GM21723 (cell line): ENCODE data around the gene ERICH6.

Source experiments
- ATAC-seq: cut with Tn5 transposase; IDR thresholded peaks from one replicate; pipeline ENCODE4 v1.9.1; 2021; ENCODE audit warnings: mild to moderate bottlenecking, moderate library complexity; ENCODE audit not compliant: unreplicated experiment

Gene ERICH6

GRCh38 chr3:150703756-150704344 is at the start of gene ERICH6:
ERICH6 (minus strand) TSS chr3:150703920; CDS start chr3:150703898, 22 bp downstream.
- ATAC-seq = peak; percentile 99

GRCh38 chr3:150751781-150752263 is 48.1 kb upstream of the ERICH6 start:
- no peak for ATAC-seq

DNA sequence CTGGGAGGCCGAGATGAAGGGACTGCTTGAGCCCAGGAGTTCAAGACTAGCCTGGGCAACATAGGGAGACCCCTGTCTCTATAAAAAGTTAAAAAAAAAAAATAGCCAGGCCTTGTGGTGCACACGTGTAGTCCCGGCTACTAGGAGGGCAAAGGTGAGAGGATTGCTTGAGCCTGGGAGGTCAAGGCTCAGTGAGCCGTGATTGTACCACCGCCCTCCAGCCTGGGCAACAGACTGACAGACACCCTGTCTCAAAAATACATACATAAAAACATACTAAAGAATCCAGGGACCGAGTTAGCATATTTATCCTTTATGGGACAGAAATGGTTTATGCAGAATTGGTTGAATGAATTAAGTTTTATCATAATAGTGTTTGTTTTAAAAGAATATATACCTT is 45.5 kb upstream of the ERICH6 start:
- no peak for ATAC-seq

DNA sequence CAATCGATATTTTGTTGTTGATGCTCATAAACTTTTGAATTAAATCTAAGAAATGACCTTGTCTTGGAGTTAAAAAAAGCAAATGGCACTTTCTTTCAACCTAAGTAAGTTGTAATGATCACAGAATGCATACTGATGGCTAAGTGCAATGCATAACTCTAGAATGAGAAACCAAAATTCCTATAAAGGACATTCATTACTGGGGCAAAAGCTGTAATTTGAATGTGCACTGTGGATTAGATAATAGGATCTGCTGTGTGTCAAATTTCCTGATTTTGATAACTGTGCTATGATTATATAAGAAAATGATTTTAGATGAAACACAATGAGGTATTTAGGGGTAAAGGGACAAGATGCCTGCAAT is 44.9 kb upstream of the ERICH6 start:
- ATAC-seq = no peak

DNA sequence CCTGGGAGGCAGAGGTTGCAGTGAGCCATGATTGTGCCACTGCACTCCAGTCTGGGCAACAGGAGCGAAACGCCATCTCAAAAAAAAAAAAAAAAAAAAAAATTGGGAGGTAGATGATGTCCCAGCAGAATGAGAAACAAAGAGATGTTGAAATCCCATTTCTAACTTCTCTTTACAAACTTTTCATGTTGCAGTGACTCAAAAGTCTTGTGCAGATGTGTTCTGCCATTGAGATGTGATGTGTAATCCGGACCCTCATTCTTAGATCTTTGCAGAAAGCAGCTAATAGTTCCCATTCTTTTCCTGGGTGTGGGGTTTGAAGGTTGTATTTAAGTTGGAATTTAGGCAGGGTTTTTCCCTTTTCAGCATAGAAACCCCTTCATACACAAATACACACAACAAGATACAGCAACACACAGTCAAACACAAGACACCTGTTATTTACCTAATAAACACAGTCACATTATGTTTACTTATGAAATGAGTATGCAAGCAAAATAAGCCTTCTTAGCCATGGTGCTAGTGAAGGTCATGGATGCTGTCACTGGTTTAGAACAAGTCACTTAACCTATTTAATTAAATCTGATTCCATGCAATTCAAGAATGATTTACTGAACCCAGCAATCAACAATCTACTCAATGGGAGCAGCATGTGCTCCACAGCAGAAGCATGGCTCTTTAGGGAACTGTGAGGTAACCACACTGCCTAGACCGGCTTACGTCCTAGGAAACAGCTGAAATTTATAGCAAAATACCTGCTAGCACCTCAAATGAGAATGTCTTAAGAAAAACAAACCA is 44.4 kb upstream of the ERICH6 start:
- no peak for ATAC-seq

GRCh38 chr3:150746791-150747590 is 43.3 kb upstream of the ERICH6 start:
- no peak for ATAC-seq

DNA sequence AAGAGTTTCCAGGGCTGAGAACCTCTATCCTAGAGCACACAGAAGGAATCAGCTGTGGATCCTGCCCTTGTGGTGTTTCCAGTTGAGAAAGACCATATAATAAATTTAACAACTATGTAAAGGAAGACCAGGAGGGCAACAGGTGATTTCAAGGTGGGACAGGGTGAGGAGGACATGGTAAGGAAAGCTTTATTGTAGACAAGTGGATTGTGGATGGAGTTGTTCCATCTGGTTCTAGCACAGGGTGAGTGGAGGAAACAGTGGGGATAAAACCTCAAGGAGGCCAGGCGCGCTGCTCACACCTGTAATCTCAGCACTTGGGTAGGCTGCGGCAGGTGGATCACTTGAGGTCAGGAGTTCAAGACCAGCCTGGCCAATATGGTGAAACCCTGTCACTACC is 42.1 kb upstream of the ERICH6 start:
- no peak for ATAC-seq

- ATAC-seq = no peak
Measured at GRCh38 chr3:150744919-150745211, 41.1 kb upstream of the ERICH6 start.

- ATAC-seq = no peak
Measured at GRCh38 chr3:150744041-150744918, 40.6 kb upstream of the ERICH6 start.

DNA sequence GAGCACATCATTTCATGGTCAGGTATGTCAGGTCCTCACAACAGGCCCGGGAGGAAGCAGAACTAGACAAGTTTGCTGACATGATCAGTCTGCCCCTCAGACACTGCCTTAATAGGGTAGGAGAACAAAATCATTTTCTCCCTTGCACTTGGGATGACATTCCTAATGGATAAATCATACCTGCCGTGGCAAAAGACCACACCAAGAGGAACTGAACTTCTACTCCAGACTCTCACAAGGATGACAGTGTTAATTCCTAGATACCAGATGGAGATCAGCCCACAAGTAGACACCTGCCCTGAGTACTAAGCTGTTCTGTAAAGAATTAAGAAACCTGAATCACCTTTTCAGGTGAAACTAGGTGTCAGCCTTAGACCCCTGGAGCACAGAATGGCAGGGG is 39.8 kb upstream of the ERICH6 start:
- ATAC-seq = no peak

GRCh38 chr3:150742679-150743078 is 39.0 kb upstream of the ERICH6 start:
- ATAC-seq = no peak

DNA sequence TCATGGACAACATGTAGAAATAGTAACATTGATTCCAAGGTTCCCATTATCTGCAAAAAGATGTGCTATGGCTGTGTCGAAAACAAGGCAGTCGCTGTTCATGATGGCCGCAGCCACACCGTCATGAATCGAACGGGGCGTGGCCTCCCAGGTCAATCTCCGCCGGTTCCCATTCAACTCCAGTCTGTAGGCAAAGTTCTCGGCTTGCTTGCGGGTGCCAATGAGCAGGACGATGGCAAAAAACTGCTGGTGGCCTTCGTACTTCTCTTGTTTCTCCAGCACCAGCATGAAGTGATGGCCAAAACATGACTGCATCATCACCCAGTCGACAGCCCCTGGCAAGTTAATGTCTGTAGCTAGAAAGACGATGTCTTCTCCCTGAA is 38.4 kb upstream of the ERICH6 start:
- no peak for ATAC-seq

GRCh38 chr3:150741497-150742140 is 37.9 kb upstream of the ERICH6 start:
- no peak for ATAC-seq

- no peak for ATAC-seq
Measured at GRCh38 chr3:150740733-150741496, 37.2 kb upstream of the ERICH6 start.

DNA sequence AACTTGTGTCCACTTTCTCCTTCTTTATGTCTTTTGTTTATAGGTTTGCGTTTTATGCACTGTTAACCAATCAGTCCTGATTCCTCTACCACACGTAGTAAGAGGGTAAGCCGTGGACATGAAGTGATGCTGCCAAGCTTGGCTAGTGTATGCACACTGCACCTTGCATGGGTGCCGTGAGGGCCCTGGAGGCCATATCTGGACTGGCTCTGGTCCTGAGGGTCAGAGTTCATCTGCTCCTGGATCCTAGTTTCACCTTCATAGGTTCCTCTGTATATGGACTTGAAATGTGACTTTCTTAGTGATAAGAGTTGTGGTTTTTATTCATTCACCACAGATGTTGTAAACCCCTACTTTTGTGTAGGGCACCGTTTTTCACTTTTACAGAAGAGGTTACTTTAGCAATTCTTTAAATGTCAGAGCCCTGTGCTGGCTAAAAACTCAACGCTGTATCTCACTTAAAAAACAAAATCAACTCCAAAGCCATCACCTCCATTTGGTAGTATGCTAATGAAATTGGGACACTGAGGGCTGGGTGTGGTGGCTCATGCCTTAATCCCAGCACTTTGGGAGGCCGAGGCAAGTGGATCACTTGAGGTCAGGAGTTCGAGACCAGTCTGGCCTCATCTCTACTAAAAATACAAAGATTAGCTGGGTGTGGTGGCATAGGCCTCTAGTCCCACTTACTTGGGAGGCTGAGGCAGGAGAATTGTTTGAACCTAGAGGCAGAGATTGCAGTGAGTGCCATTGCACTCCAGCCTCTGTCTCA is 36.3 kb upstream of the ERICH6 start:
- peak; percentile 38 for ATAC-seq

DNA sequence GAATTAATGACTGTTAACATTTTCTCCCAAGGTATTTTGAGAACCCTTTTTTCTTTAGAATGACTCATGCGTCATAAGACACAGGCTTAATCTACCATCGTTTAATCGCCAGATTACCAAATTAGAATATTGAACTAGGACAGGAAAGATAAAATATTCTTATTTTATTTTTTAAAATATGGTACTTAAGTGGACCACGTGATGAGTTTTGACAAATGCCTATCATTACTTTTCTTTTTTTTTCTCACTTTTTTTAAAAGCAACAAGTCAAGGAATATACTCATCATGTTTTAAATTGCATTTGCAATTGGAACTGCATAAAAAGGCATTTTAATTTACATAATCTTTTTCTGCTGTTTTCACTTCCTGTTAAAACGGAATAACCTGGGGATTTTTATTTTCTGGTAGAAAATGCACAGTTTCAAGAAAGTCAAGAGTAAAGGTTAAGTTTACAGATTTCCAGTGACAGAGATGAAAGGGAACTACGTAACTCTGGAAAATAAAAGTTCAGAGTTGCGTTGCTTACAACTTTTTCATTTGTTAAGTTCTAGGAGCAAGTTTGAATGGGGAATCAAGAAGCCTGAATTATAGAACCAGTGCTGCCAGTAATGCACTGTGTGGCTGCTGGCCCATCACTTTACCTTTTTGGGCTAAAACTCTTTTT is 35.6 kb upstream of the ERICH6 start:
- peak; percentile 49 for ATAC-seq

- ATAC-seq = no peak
Measured at GRCh38 chr3:150738688-150739087, 35.0 kb upstream of the ERICH6 start.

DNA sequence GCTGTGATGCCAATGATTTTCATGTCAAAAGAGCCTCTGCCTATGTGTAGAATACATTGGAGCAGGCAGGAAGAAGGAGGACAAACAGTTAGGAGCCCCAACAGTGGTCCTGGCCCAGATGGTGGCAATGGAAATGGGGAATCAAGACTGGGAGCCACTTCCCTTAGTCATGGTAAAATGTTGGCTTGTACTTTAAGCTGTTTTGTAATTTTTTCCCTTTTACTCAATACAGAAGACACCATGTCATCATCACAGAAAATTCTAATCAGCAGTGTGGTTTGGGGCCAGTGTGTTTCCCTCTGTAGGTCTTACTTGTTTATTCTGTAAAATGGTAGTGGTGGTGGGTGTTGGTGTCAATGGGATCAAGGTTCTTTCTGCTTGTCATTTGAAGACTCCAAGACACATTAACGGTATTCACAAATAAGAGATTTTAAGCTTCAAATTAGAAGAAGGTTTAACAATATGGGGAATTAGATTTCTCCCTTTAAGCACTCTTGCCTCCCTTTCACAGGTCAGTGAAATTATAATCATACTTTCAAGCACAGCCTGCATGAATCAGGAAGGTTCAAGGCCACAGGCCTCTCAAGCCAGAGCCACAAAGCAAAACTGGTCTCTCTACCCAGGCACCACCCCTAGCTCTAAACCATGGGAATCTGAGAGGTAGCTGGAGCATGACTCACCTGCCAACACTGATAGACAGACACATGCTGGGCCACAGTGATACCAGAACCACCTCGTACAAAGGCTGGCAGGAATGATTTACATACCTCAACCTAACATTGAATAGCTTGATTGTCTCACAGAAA is 34.4 kb upstream of the ERICH6 start:
- ATAC-seq = peak; percentile 29
